ENCODE data around the gene FIP1L1. TPM values are rescaled to one million over a fixed set of nuclear protein-coding genes. Genes with fewer than 3 reads are reported as not detected.
"Not testable (repeated sequence)": the region's sequence is repeated elsewhere in the genome, so short reads cannot be mapped to it uniquely, and the experiment has no call there.

The FIP1L1 gene
- total RNA-seq, 2 experiments from 2014 or later, result 50.9 to 53.1 TPM

GRCh38 chr4:53465891-53466290 lies 88.5 kb downstream of the FIP1L1 start:
- CTCF ChIA-PET, result no interaction called here
- intact Hi-C loops (cut with DNase I, micrococcal nuclease), result no loop called here

GRCh38 chr4:53466576-53466975 lies 89.1 kb downstream of the FIP1L1 start:
- CTCF ChIA-PET; H3K9me3 Mint-ChIP-seq; H3K4me1 ChIP-seq (ENCODE audit: insufficient read depth, low read length); H3K4me1 Mint-ChIP-seq (ENCODE audit: low read depth); intact Hi-C loops (cut with DNase I, micrococcal nuclease); H3K27ac ChIP-seq (ENCODE audit: low read depth in 1 of 2, low read length in 2 of 2); ATAC-seq (ENCODE audit: poor library complexity); H3K4me3 ChIP-seq (ENCODE audit: low read length); H3K4me3 Mint-ChIP-seq; H3K27me3 ChIP-seq (ENCODE audit: control insufficient read depth in 1 of 2, insufficient read depth in 2 of 2, low read length in 2 of 2); H3K27ac Mint-ChIP-seq; H3K27me3 Mint-ChIP-seq; DNase-seq: not testable (repeated sequence)
- H3K9me3 ChIP-seq (ENCODE audit: control insufficient read depth in 1 of 2, insufficient read depth in 1 of 2, low read length in 2 of 2), result peaks cover 3 to 11% of the 10 kb centered on the region in 2 experiments
- POLR2A ChIA-PET, result interaction anchor here (0.6 kb wide), 1 partner anchor 16 kb away, joined by 6 read pairs; no protein-coding TSS in a partner anchor
- H3K36me3 ChIP-seq (ENCODE audit: insufficient read depth, low read length), result peaks cover 11% of the 10 kb centered on the region
- H3K36me3 Mint-ChIP-seq (ENCODE audit: low read depth), result peaks cover 32% of the 10 kb centered on the region

More at GRCh38 chr4:53465891-53466290, 88.5 kb downstream of the FIP1L1 start:
- Histone ChIP-seq H3K9me3 (ENCODE audit: control insufficient read depth in 1 of 2, insufficient read depth in 1 of 2, low read length in 2 of 2) (peaks cover 3 to 11% of the 10 kb centered on the region in 2 experiments), H3K27ac (ENCODE audit: low read depth in 1 of 2, low read length in 2 of 2) (no peak overlapping the region), H3K27me3 (ENCODE audit: control insufficient read depth in 1 of 2, insufficient read depth in 2 of 2, low read length in 2 of 2) (no peaks in the 10 kb centered on the region), H3K4me1 (ENCODE audit: insufficient read depth, low read length) (no peaks in the 10 kb centered on the region), H3K4me3 (ENCODE audit: low read length) (no peak overlapping the region), H3K36me3 (ENCODE audit: insufficient read depth, low read length) (peaks cover 18% of the 10 kb centered on the region)
- Mint-ChIP-seq H3K27ac (no peak overlapping the region), H3K27me3 (no peaks in the 10 kb centered on the region), H3K4me3 (no peak overlapping the region), H3K4me1 (ENCODE audit: low read depth) (no peaks in the 10 kb centered on the region), H3K36me3 (ENCODE audit: low read depth) (peaks cover 38% of the 10 kb centered on the region), H3K9me3 (peaks cover 3% of the 10 kb centered on the region)
- DNase-seq (no peak), ATAC-seq (ENCODE audit: poor library complexity) (no peak)
- POLR2A ChIA-PET, result interaction anchor here (0.6 kb wide), 1 partner anchor 15 kb away, joined by 6 read pairs; no protein-coding TSS in a partner anchor
- TF ChIP-seq CTCF (IDR thresholded peaks at IDR 0.05), result no peak

GRCh38 chr4:53476232-53477037 lies 99.0 kb downstream of the FIP1L1 start:
- no peak overlapping the region for H3K27ac ChIP-seq (ENCODE audit: low read depth in 1 of 2, low read length in 2 of 2)
- ChIA-PET CTCF (no interaction called here), POLR2A (no interaction called here)

More at GRCh38 chr4:53476232-53477037, 99.0 kb downstream of the FIP1L1 start:
- no peaks in the 10 kb centered on the region for H3K36me3 ChIP-seq (ENCODE audit: insufficient read depth, low read length)
- no peak overlapping the region for H3K4me3 Mint-ChIP-seq
- H3K4me3 ChIP-seq (ENCODE audit: low read length), result no peak overlapping the region
- no peaks in the 10 kb centered on the region for H3K36me3 Mint-ChIP-seq (ENCODE audit: low read depth)
- TF ChIP-seq CTCF (IDR thresholded peaks at IDR 0.05), result no peak
- no peaks in the 10 kb centered on the region for H3K9me3 ChIP-seq (ENCODE audit: control insufficient read depth in 1 of 2, insufficient read depth in 1 of 2, low read length in 2 of 2)
- H3K4me1 Mint-ChIP-seq (ENCODE audit: low read depth), result no peaks in the 10 kb centered on the region
- ATAC-seq (ENCODE audit: poor library complexity), result no peak
- no peaks in the 10 kb centered on the region for H3K4me1 ChIP-seq (ENCODE audit: insufficient read depth, low read length)
- H3K9me3 Mint-ChIP-seq, result peaks cover 14% of the 10 kb centered on the region
- intact Hi-C loops (cut with DNase I, micrococcal nuclease), result no loop called here
- no peak for DNase-seq
- no peaks in the 10 kb centered on the region for H3K27me3 Mint-ChIP-seq
- H3K27ac Mint-ChIP-seq, result no peak overlapping the region
- H3K27me3 ChIP-seq (ENCODE audit: control insufficient read depth in 1 of 2, insufficient read depth in 2 of 2, low read length in 2 of 2), result peaks cover 0 to 2% of the 10 kb centered on the region in 2 experiments
